Endodermal cell (in vitro differentiated cells): ENCODE measurements around the gene GALNT12. TPM values are rescaled to one million over a fixed set of nuclear protein-coding genes. Genes with fewer than 3 reads are reported as not detected.
A peak's percentile ranks its signal among the peaks of the same experiment; 100 is the strongest.

Experiments used
- DNase-seq: peaks from one replicate; pipeline ENCODE4 v3.0.0-alpha.2; 2017
- H3K27ac ChIP-seq: 2 replicates; pipeline ENCODE4 v1.5.1; 2013; ENCODE audit warnings: mild to moderate bottlenecking, low read depth, low read length, moderate library complexity
- H3K27me3 ChIP-seq: 2 replicates; pipeline ENCODE4 v1.6.1; 2013; ENCODE audit warnings: mild to moderate bottlenecking, low read length, moderate library complexity; ENCODE audit not compliant: insufficient read depth, control insufficient read depth, poor library complexity, severe bottlenecking
- H3K36me3 ChIP-seq: 2 replicates; pipeline ENCODE4 v1.7.0; 2013; ENCODE audit warnings: mild to moderate bottlenecking, low read length, moderate library complexity; ENCODE audit not compliant: control insufficient read depth, insufficient read depth
- H3K4me1 ChIP-seq: one replicate; pipeline ENCODE4 v1.7.0; 2013; ENCODE audit warnings: low read length; ENCODE audit not compliant: control insufficient read depth, insufficient read depth
- H3K4me3 ChIP-seq: 2 replicates; pipeline ENCODE4 v1.5.1; 2013; ENCODE audit warnings: mild to moderate bottlenecking, low read length, moderate library complexity
- H3K9ac ChIP-seq: 2 replicates; pipeline ENCODE4 v1.6.1; 2013; ENCODE audit warnings: mild to moderate bottlenecking, low read length, moderate library complexity; ENCODE audit not compliant: poor library complexity, severe bottlenecking; ENCODE audit errors: extremely low read depth
- H3K9me3 ChIP-seq: 2 replicates; pipeline ENCODE4 v1.6.1; 2013; ENCODE audit warnings: mild to moderate bottlenecking, low read length, moderate library complexity; ENCODE audit not compliant: control insufficient read depth
- H3K27ac Mint-ChIP-seq: 2 replicates; pipeline ENCODE4 v1.8.0; 2020; ENCODE audit warnings: mixed read lengths
- H3K27me3 Mint-ChIP-seq: 2 replicates; pipeline ENCODE4 v1.8.0; 2021; ENCODE audit warnings: mild to moderate bottlenecking, mixed read lengths; ENCODE audit not compliant: insufficient read depth
- H3K36me3 Mint-ChIP-seq: 2 replicates; pipeline ENCODE4 v1.8.0; 2020; ENCODE audit warnings: low read depth, mixed read lengths
- H3K4me1 Mint-ChIP-seq: 2 replicates; pipeline ENCODE4 v1.8.0; 2020; ENCODE audit warnings: mixed read lengths
- H3K4me3 Mint-ChIP-seq: 2 replicates; pipeline ENCODE4 v1.8.0; 2020; ENCODE audit warnings: mild to moderate bottlenecking, moderate library complexity, mixed read lengths
- H3K9me3 Mint-ChIP-seq: 2 replicates; pipeline ENCODE4 v1.8.0; 2020; ENCODE audit warnings: mild to moderate bottlenecking, mixed read lengths
- WGBS, 2 experiments: methylation state at CpG; one replicate each; pipeline versions ENCODE4 v1.1.5 to v1.1.7; 2013; ENCODE audit warnings: missing lambda C conversion rate in 2 of 2, mixed read lengths in 1 of 2; ENCODE audit not compliant: insufficient coverage in 1 of 2, insufficient read length in 1 of 2; 5-methylcytosine and 5-hydroxymethylcytosine counted together
- total RNA-seq, 2 donors: library from RNA; stranded (reverse); fragmentation: NEBNext Ultra II Directional in 1 of 2; extraction: Animal tissue kit (Norgen Biotek cat#: 25700) in 1 of 2; gene quantifications; 2 replicates in 1 of 2; 3 replicates in 1 of 2; pipeline ENCODE4 v1.2.1, GENCODE V29; 2021
- TF ChIP-seq, protein P1 (sequence below): fragments of 200-600 bp; sonication (generic); conservative IDR thresholded peaks from 2 replicates; pipeline ENCODE4 v1.5.0; 2021; ENCODE audit warnings: antibody characterized with exemption, mild to moderate bottlenecking

Gene GALNT12
- total RNA-seq, 2 donors from 2014 or later, result 24.0 to 56.3 TPM

DNA sequence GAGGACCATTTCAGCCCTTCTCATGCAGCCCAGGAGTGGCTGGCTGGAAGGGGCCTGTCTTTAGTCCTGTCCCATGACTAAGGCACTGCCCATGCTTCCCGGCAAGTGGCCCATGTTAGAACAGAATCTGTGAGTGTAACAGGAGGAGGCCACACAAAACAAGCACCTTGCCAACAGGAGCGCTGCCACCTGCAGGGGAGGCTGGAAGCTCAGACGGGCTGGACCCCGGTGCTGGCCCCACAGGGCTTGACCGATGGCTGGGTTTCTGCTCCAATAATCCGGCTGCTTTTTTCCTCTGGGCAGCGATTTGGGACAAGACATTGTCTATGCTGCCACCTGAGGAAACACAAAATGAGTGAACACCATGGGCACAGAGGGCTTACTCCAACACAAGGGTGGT is 39.6 kb upstream of the GALNT12 start:
- Histone ChIP-seq H3K4me1 (no peaks in the 10 kb centered on the region), H3K9me3 (peaks cover 6% of the 10 kb centered on the region), H3K9ac (no peak overlapping the region), H3K4me3 (no peak overlapping the region), H3K27me3 (no peaks in the 10 kb centered on the region), H3K27ac (no peak overlapping the region), H3K36me3 (peaks cover 35% of the 10 kb centered on the region)
- no peak for DNase-seq
- Mint-ChIP-seq H3K9me3 (no peaks in the 10 kb centered on the region), H3K4me3 (no peak overlapping the region), H3K27me3 (no peaks in the 10 kb centered on the region), H3K36me3 (peaks cover 71% of the 10 kb centered on the region), H3K4me1 (no peaks in the 10 kb centered on the region), H3K27ac (no peak overlapping the region)
- TF ChIP-seq, protein P1, sequence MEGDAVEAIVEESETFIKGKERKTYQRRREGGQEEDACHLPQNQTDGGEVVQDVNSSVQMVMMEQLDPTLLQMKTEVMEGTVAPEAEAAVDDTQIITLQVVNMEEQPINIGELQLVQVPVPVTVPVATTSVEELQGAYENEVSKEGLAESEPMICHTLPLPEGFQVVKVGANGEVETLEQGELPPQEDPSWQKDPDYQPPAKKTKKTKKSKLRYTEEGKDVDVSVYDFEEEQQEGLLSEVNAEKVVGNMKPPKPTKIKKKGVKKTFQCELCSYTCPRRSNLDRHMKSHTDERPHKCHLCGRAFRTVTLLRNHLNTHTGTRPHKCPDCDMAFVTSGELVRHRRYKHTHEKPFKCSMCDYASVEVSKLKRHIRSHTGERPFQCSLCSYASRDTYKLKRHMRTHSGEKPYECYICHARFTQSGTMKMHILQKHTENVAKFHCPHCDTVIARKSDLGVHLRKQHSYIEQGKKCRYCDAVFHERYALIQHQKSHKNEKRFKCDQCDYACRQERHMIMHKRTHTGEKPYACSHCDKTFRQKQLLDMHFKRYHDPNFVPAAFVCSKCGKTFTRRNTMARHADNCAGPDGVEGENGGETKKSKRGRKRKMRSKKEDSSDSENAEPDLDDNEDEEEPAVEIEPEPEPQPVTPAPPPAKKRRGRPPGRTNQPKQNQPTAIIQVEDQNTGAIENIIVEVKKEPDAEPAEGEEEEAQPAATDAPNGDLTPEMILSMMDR, result peak; percentile 36
- 92% methylated on average over 6 to 7 of the region's 7 CpGs for WGBS, 2 experiments

- H3K27me3 ChIP-seq, result no peaks in the 10 kb centered on the region
- no peak overlapping the region for H3K27ac ChIP-seq
- H3K9me3 ChIP-seq, result peaks cover 6% of the 10 kb centered on the region
- H3K27me3 Mint-ChIP-seq, result no peaks in the 10 kb centered on the region
- H3K4me1 ChIP-seq, result no peaks in the 10 kb centered on the region
- no peak overlapping the region for H3K9ac ChIP-seq
- no peak for DNase-seq
- H3K4me3 Mint-ChIP-seq, result no peak overlapping the region
- 95 to 100% methylated on average over 8 to 9 of the region's 9 CpGs for WGBS, 2 experiments
- no peak overlapping the region for H3K4me3 ChIP-seq
- H3K36me3 ChIP-seq, result peaks cover 39% of the 10 kb centered on the region
- H3K4me1 Mint-ChIP-seq, result no peaks in the 10 kb centered on the region
- peaks cover 75% of the 10 kb centered on the region for H3K36me3 Mint-ChIP-seq
- TF ChIP-seq, protein P1, result no peak
- no peaks in the 10 kb centered on the region for H3K9me3 Mint-ChIP-seq
- no peak overlapping the region for H3K27ac Mint-ChIP-seq
These were observed 39.1 kb upstream of the GALNT12 start for GRCh38 chr9:98768344-98768743.

- Histone ChIP-seq H3K4me3 (no peak overlapping the region), H3K4me1 (no peaks in the 10 kb centered on the region), H3K36me3 (peaks cover 39% of the 10 kb centered on the region), H3K9ac (no peak overlapping the region), H3K27me3 (no peaks in the 10 kb centered on the region), H3K27ac (no peak overlapping the region), H3K9me3 (no peaks in the 10 kb centered on the region)
- WGBS, 2 experiments, result 88 to 90% methylated on average over 5 to 10 of the region's 10 CpGs
- Mint-ChIP-seq H3K9me3 (no peaks in the 10 kb centered on the region), H3K36me3 (peaks cover 68% of the 10 kb centered on the region), H3K27ac (no peak overlapping the region), H3K4me3 (no peak overlapping the region), H3K4me1 (peaks cover 1% of the 10 kb centered on the region), H3K27me3 (no peaks in the 10 kb centered on the region)
- TF ChIP-seq, protein P1, result no peak
- DNase-seq, result no peak
These were observed 36.8 kb upstream of the GALNT12 start for GRCh38 chr9:98770717-98771116.
